GM21526 (cell line): ENCODE results near the gene BRPF3.
"Not testable (repeated sequence)": the region's sequence is repeated elsewhere in the genome, so short reads cannot be mapped to it uniquely, and the experiment has no call there.

ENCODE experiments used
- ATAC-seq: cut with Tn5 transposase; IDR thresholded peaks from one replicate; pipeline ENCODE4 v1.9.1; 2021; ENCODE audit warnings: moderate library complexity; ENCODE audit not compliant: unreplicated experiment, low FRiP score

BRPF3 gene

GRCh38 chr6:36200154-36200891 is 3.8 kb downstream of the BRPF3 start:
- no peak for ATAC-seq

GRCh38 chr6:36200998-36201596 is 4.6 kb downstream of the BRPF3 start:
- no peak for ATAC-seq

- ATAC-seq: no peak
Observed at GRCh38 chr6:36201612-36202011, 5.1 kb downstream of the BRPF3 start.

- ATAC-seq: no peak
Observed at GRCh38 chr6:36202101-36202500, 5.6 kb downstream of the BRPF3 start.

GRCh38 chr6:36204068-36204753 is 7.7 kb downstream of the BRPF3 start:
- ATAC-seq: no peak

- no peak for ATAC-seq
Observed at GRCh38 chr6:36207155-36207554, 10.6 kb downstream of the BRPF3 start.

- no peak for ATAC-seq
Observed at GRCh38 chr6:36209606-36210005, 13.1 kb downstream of the BRPF3 start.

- no peak for ATAC-seq
Observed at GRCh38 chr6:36210182-36210581, 13.6 kb downstream of the BRPF3 start.

GRCh38 chr6:36210886-36211595 is 14.5 kb downstream of the BRPF3 start:
- no peak for ATAC-seq

GRCh38 chr6:36216559-36216958 is 20.0 kb downstream of the BRPF3 start:
- ATAC-seq: no peak

GRCh38 chr6:36217188-36217587 is 20.6 kb downstream of the BRPF3 start:
- no peak for ATAC-seq

GRCh38 chr6:36217946-36218345 is 21.4 kb downstream of the BRPF3 start:
- no peak for ATAC-seq

- ATAC-seq: not testable (repeated sequence)
Observed at GRCh38 chr6:36218516-36218915, 22.0 kb downstream of the BRPF3 start.

GRCh38 chr6:36219081-36219480 is 22.5 kb downstream of the BRPF3 start:
- ATAC-seq: no peak

GRCh38 chr6:36220226-36220625 is 23.7 kb downstream of the BRPF3 start:
- no peak for ATAC-seq

GRCh38 chr6:36221674-36222073 is 25.1 kb downstream of the BRPF3 start:
- ATAC-seq: no peak

GRCh38 chr6:36222924-36223323 is 26.4 kb downstream of the BRPF3 start:
- ATAC-seq: no peak

GRCh38 chr6:36223706-36224105 is 27.2 kb downstream of the BRPF3 start:
- no peak for ATAC-seq

- ATAC-seq: no peak
Observed at GRCh38 chr6:36224918-36225461, 28.4 kb downstream of the BRPF3 start.

- ATAC-seq: no peak
Observed at GRCh38 chr6:36226438-36227047, 30.0 kb downstream of the BRPF3 start.
